G401 (cell line): Measurements from ENCODE around the gene EFNB2. TPM values are rescaled to one million over a fixed set of nuclear protein-coding genes. Genes with fewer than 3 reads are reported as not detected.
A peak's percentile ranks its signal among the peaks of the same experiment; 100 is the strongest.

ENCODE experiments used
- DNase-seq: peaks from one replicate; pipeline ENCODE4 v3.0.0-alpha.2; 2015; ENCODE audit warnings: low spot score
- in situ Hi-C: cut with HindIII; loops from 2 replicates; pipeline ENCODE4 v1.10.0; 2016; ENCODE audit warnings: low sequenced_read_pairs, mixed read lengths
- total RNA-seq: library from RNA; depleted of rRNA; stranded (reverse); fragments of >200 nt; shearing (Covaris generic); gene quantifications from 2 replicates; pipeline ENCODE4 v1.2.3, GENCODE V29; 2014; rRNA removed

The EFNB2 gene, protein sequence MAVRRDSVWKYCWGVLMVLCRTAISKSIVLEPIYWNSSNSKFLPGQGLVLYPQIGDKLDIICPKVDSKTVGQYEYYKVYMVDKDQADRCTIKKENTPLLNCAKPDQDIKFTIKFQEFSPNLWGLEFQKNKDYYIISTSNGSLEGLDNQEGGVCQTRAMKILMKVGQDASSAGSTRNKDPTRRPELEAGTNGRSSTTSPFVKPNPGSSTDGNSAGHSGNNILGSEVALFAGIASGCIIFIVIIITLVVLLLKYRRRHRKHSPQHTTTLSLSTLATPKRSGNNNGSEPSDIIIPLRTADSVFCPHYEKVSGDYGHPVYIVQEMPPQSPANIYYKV
- 0.74 and 2.7 TPM in 2 replicates for total RNA-seq

DNA sequence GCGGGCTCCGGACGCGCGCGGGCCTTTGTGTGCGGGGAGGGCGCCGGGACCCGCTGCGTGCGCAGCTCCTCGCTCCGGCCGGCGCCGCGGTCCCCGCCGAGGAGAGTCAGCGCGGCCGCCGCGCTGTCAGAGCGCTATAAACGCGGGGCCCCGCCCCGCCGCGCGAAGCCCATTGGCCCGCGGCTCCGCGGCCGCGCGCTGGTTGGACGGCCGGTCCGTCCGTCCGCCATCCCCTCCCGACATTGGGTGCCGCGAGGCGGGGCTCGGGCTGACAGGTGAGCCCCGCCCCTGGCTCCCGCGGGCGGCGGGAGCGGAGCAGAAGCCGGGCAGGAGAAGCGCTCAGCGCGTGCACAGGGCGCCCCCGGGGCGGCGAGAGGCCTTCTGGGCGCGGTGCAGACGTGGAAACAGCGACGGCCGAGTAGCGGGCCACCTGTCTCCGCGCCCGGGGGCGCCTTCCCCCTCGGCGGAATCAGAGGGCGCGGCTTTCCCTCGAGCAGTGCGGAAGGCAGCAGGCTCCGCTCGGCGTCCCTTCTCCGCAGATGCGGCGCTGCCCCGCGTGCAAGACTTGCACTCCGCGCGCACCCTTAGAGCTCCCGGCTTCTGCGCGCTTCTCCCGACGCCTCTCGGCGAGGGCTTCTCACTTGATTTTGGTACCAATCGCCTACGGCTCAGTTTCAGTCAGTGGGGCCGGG lies at the start of gene EFNB2:
EFNB2 (minus strand) TSS at position 111 of the 692 bp plus-strand sequence. CDS start 698 bp downstream, outside the sequence.
- in situ Hi-C loops: no loop called here

GRCh38 chr13:106581225-106581624 lies 45.8 kb upstream of the EFNB2 start:
- DNase-seq: no peak
- in situ Hi-C loops: no loop called here

More for the DNA sequence above, at the start of gene EFNB2:
- DNase-seq: peak; percentile 91

DNA sequence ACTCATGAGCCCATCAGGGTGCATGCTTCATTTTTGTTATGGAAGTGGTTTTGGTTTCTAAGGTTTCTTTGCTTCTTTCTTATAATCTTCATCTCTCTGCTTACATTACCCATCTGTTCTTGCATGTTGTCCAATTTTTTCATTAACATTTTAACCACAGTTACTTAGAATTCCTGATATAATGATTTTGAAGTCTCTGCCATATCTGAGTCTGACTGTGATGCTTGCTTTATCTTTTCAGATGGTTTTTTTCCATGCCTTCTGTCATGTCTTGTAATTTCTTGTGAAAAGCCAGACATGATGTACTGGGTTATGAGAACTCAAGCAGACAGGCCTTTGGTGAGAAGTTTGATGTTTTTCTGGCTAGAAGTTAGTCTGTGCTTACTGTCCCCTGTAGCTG lies 40.4 kb upstream of the EFNB2 start:
- DNase-seq: no peak
- in situ Hi-C loops: no loop called here

- in situ Hi-C loops: no loop called here
- no peak for DNase-seq
Measured at GRCh38 chr13:106573868-106574267, 38.4 kb upstream of the EFNB2 start.

- DNase-seq: no peak
- in situ Hi-C loops: no loop called here
Measured at GRCh38 chr13:106573284-106573846, 37.9 kb upstream of the EFNB2 start.

DNA sequence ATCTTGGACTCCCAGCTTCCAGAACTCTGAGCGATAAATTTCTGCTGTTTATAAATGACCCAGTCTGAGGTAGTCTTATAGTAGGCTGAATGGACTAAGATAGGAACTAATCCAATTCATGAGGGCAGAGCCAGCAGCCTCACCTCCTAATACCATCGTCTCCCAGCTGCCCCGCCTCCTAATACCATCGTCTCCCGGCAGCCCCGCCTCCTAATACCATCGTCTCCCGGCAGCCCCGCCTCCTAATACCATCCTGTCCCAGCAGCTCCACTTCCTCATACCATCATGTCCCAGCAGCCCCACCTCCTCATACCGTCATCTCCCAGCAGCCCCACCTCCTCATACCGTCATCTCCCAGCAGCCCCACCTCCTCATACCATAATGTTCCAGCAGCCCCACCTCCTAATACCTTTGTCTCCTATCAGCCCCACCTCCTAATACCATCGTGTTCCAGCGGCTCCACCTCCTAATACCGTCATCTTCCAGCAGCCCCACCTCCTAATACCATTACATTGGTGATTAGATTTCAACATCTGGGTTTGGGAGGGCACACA lies 34.9 kb upstream of the EFNB2 start:
- in situ Hi-C loops: no loop called here
- DNase-seq: no peak

DNA sequence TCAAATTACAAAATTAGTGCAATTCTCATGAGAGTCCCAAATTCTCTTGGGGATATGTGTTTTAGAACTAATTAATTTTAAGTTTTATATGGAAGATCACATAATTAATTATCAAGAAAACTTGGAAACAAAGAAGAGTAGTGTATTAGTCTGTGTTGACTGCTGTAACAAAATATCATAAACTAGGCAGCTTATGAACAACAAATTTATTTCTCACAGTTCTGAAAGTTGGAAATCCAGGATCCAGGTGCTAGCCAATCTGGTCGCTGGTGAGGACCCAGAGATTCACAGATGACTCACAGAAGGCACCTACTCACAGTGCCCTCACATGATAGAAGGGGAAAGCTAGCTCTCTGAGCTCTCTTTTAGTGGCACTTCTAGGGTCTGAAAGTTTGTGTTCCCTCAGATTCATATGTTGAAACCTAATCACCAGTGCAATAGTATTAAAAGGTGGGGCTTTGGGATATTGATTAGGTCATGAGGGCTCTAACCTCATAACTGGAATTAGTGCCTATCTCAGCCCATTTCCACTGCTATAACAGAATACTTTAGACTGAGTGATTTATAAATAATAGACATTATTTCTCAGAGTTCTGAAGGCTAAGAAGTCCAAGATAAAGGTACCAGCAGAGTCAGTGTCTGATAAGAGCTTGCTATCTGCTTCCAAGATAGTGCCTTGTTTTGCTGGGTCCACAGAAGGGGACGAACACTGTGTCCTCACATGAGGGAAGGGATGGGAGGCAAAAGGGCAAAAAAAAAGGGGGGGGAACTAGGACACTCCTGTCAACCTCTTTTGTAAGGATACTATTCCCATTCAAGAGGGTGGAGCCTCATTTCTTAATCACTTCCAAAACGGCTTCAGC lies 34.0 kb upstream of the EFNB2 start:
- no peak for DNase-seq
- in situ Hi-C loops: no loop called here

- in situ Hi-C loops: no loop called here
Measured at GRCh38 chr13:106568299-106569003, 33.0 kb upstream of the EFNB2 start.

GRCh38 chr13:106567474-106568298 lies 32.2 kb upstream of the EFNB2 start, which contains the start of gene ARGLU1:
Gene ARGLU1, minus strand, starts transcription at chr13:106568137. Its CDS starts 218 bp downstream, at chr13:106567919.
- peak; percentile 89 for DNase-seq
- in situ Hi-C loops: no loop called here

More at GRCh38 chr13:106568299-106569003, 33.0 kb upstream of the EFNB2 start:
- no peak for DNase-seq

- peak; percentile 39 for DNase-seq
- in situ Hi-C loops: no loop called here
Measured at GRCh38 chr13:106566641-106567473, 31.4 kb upstream of the EFNB2 start.

- in situ Hi-C loops: no loop called here
- DNase-seq: no peak
Measured at GRCh38 chr13:106565127-106565775, 29.8 kb upstream of the EFNB2 start.

DNA sequence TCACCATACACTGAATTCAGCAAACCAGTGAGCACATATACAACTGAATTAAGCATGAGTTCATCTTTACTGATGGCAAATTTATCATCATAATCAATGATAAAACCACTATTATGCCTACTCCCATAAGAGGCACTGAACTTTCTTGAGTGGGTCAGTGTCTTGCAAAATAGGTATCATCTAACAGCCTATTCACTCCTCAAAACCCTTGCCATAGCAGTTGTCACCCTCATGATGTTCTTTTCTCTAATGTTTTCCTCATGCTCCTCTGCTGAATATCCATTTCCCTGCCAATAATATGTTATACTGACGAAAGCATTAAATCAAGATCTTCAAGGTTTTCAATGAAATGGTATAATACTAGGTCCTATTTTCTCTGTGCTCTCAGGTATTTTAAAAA lies 26.8 kb upstream of the EFNB2 start:
- in situ Hi-C loops: no loop called here
- no peak for DNase-seq

DNA sequence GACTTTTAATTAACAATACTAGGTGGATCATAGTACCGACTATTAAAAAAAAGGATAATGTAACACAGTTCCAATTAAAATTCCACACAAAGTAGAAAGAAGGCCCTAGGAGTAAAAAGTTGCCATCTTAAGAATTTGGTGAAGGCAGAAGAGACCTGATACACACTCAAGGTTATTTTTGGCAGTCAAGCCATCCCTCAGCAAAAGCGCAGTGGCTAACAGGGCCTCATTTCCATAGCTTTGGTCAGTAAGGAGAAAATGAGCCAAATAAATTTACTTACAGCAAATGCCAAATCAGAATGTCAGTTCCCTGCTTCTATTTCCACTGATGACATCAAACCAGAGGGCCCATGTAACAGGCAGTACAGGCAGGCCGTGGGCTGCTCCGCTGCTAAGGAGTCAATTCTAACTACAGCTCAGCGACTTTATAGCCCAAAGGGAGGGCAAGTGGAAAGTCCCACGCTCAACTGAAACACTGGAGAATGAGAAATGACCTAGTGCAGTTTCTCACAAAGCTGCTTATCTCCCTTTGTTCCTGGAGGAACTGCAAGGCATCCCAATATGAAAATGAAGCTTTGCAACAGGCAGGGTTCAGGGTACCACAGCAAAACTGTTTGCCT lies 26.2 kb upstream of the EFNB2 start:
- DNase-seq: peak; percentile 34
- in situ Hi-C loops: no loop called here

DNA sequence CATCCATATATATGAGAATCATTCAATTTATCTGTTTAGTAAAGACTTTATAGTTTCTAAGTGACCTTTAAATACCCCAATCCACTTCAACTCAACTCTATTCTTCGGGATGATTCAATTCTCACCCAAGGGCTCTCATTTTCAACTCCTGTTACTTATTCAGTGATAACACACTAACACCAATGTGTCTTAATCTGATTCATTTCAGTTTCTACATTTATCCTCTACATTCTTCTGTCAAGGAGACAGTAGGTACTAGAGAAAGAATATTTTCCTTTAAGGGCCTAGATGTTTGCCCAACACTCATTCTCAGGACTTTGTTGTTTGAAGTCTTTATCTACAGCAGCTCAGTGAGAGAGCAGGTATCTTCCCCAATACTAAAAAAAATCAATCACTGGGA lies 25.4 kb upstream of the EFNB2 start:
- DNase-seq: no peak
- in situ Hi-C loops: no loop called here

DNA sequence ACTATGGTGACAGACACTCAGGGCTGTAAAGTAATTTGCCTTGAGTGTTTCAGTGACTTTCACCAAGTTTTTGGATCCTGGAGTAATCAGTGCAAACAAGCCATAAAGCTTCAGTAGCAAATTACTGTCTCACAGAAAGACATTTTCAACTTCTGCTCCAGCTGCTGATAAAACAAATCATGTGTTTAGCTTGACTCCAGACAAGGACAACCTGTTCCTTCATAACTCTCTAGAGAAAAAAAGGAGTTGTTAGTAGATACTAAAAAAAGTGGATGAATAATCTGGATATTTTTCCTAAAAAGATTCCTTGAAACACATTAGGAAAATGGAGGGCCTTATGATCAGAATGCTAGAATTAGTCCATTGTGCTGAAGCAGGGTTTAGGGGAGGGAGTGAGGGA lies 23.1 kb upstream of the EFNB2 start:
- in situ Hi-C loops: no loop called here
- DNase-seq: no peak
